Naive thymus-derived CD4-positive, alpha-beta T cell (primary cell): ENCODE measurements around the gene TCP11. TPM values are rescaled to one million over a fixed set of nuclear protein-coding genes. Genes with fewer than 3 reads are reported as not detected.
A peak's percentile ranks its signal among the peaks of the same experiment; 100 is the strongest.

Source experiments
- ATAC-seq: fragments of 150-1000 bp; cut with Tn5 transposase; 2 replicates; pipeline ENCODE4 v1.10.0; 2021; ENCODE audit warnings: mild to moderate bottlenecking, moderate library complexity
- CTCF ChIA-PET: fragments of 350-600 bp; sonication (Branson Sonifier 250); formaldehyde crosslinking; loops from one replicate; lab custom pipeline; 2021; ENCODE audit warnings: antibody characterized with exemption; lab: Charles Lee
- POLR2A ChIA-PET: fragments of 350-600 bp; sonication (Branson Sonifier 250); formaldehyde crosslinking; loops from one replicate; lab custom pipeline; 2021; ENCODE audit warnings: antibody characterized with exemption, inconsistent platforms; lab: Charles Lee
- DNase-seq, 9 donors: peaks; one replicate each; pipeline versions ENCODE4 v3.0.0 to v3.0.0-alpha.2; 2020 to 2022; ENCODE audit warnings: mixed read lengths in 1 of 9
- H3K27ac ChIP-seq: one replicate; pipeline ENCODE4 v1.7.0; 2013; ENCODE audit warnings: mild to moderate bottlenecking, low read depth, low read length, moderate library complexity
- H3K27me3 ChIP-seq, 2 donors: one replicate each; pipeline ENCODE4 v1.7.0; 2013; ENCODE audit warnings: low read length in 2 of 2, mild to moderate bottlenecking in 2 of 2, moderate library complexity in 2 of 2; ENCODE audit not compliant: control insufficient read depth in 2 of 2, insufficient read depth in 2 of 2
- H3K36me3 ChIP-seq, 3 experiments: 1 replicate in 2 of 3; 2 replicates in 1 of 3; pipeline ENCODE4 v1.7.0; 2013; ENCODE audit warnings: low read length in 3 of 3, mild to moderate bottlenecking in 3 of 3, moderate library complexity in 1 of 3; ENCODE audit not compliant: insufficient read depth in 3 of 3, control insufficient read depth in 2 of 3
- H3K4me1 ChIP-seq, 2 donors: one replicate each; pipeline ENCODE4 v1.7.0; 2013; ENCODE audit warnings: low read length in 2 of 2, mild to moderate bottlenecking in 2 of 2, moderate library complexity in 1 of 2; ENCODE audit not compliant: control insufficient read depth in 2 of 2, insufficient read depth in 2 of 2
- H3K4me3 ChIP-seq: 2 replicates; pipeline ENCODE4 v1.7.0; 2013; ENCODE audit warnings: mild to moderate bottlenecking, low read length
- H3K9me3 ChIP-seq, 3 experiments: 1 replicate in 2 of 3; 2 replicates in 1 of 3; pipeline ENCODE4 v1.7.0; 2013; ENCODE audit warnings: low read length in 3 of 3; ENCODE audit not compliant: control insufficient read depth in 2 of 3
- H3K27ac Mint-ChIP-seq, 9 donors: one replicate each; pipeline ENCODE4 v1.8.0; 2020 to 2022; ENCODE audit warnings: mixed read lengths in 9 of 9, mild to moderate bottlenecking in 8 of 9, moderate library complexity in 5 of 9, inconsistent platforms in 2 of 9
- H3K27me3 Mint-ChIP-seq, 5 donors: one replicate each; pipeline ENCODE4 v1.8.0; 2021 to 2022; ENCODE audit warnings: mixed read lengths in 5 of 5, mild to moderate bottlenecking in 1 of 5
- H3K36me3 Mint-ChIP-seq, 5 donors: one replicate each; pipeline ENCODE4 v1.8.0; 2020 to 2022; ENCODE audit warnings: mixed read lengths in 5 of 5, mild to moderate bottlenecking in 3 of 5, inconsistent platforms in 1 of 5
- H3K4me1 Mint-ChIP-seq, 7 donors: one replicate each; pipeline ENCODE4 v1.8.0; 2020 to 2022; ENCODE audit warnings: mixed read lengths in 7 of 7, mild to moderate bottlenecking in 3 of 7, inconsistent platforms in 1 of 7
- H3K4me3 Mint-ChIP-seq, 10 donors: one replicate each; pipeline ENCODE4 v1.8.0; 2020 to 2022; ENCODE audit warnings: mild to moderate bottlenecking in 10 of 10, mixed read lengths in 10 of 10, moderate library complexity in 6 of 10, inconsistent platforms in 2 of 10
- H3K9me3 Mint-ChIP-seq, 11 donors: one replicate each; pipeline ENCODE4 v1.8.0; 2020 to 2022; ENCODE audit warnings: mixed read lengths in 11 of 11, mild to moderate bottlenecking in 4 of 11, inconsistent platforms in 1 of 11, moderate library complexity in 1 of 11
- intact Hi-C, 2 donors: fragments of 100-400 bp; cut with micrococcal nuclease; formaldehyde crosslinking; loops; one replicate each; pipeline ENCODE4 v1.15.1; 2023
- polyA plus RNA-seq, 2 donors: library from polyadenylated mRNA; unstranded; fragments of 300-500 nt; fragmentation: Illumina TruSeq; gene quantifications; one replicate each; pipeline ENCODE4 v1.2.3, GENCODE V29; 2021
- total RNA-seq, 6 experiments: library from RNA in 5 of 6; stranded (reverse) in 5 of 6; gene quantifications; 1 replicate in 5 of 6; 2 replicates in 1 of 6; pipeline ENCODE4 v1.2.3 and lab custom pipeline; 2021 to 2026

TCP11 gene
- total and polyA plus RNA-seq, 7 experiments from 2014 or later = not detected

GRCh38 chr6:35090734-35091133 is 50.4 kb downstream of the TCP11 start:
- H3K27me3 ChIP-seq = no peaks in the 10 kb centered on the region
- H3K36me3 ChIP-seq = peaks cover 0 to 42% (median 4%) of the 10 kb centered on the region in 3 experiments
- intact Hi-C loops = no loop called here
- H3K27ac ChIP-seq = no peak overlapping the region
- H3K4me3 ChIP-seq = no peak overlapping the region
- DNase-seq (no peak), ATAC-seq (no peak)
- H3K4me1 Mint-ChIP-seq = no peaks in the 10 kb centered on the region
- H3K9me3 Mint-ChIP-seq = no peaks in the 10 kb centered on the region
- H3K27ac Mint-ChIP-seq = no peak overlapping the region
- ChIA-PET CTCF (no interaction called here), POLR2A (no interaction called here)
- H3K36me3 Mint-ChIP-seq = peaks cover 0 to 37% (median 11%) of the 10 kb centered on the region in 5 donors
- H3K27me3 Mint-ChIP-seq = peaks cover 0 to 11% (median 0%) of the 10 kb centered on the region in 5 donors
- H3K4me1 ChIP-seq = no peaks in the 10 kb centered on the region
- no peaks in the 10 kb centered on the region for H3K9me3 ChIP-seq
- H3K4me3 Mint-ChIP-seq = no peak overlapping the region

GRCh38 chr6:35089935-35090505 is 51.1 kb downstream of the TCP11 start:
- Histone ChIP-seq H3K4me3 (no peak overlapping the region), H3K27me3 (no peaks in the 10 kb centered on the region), H3K9me3 (no peaks in the 10 kb centered on the region), H3K27ac (no peak overlapping the region), H3K4me1 (no peaks in the 10 kb centered on the region), H3K36me3 (peaks cover 0 to 49% (median 4%) of the 10 kb centered on the region in 3 experiments)
- ChIA-PET POLR2A (no interaction called here), CTCF (no interaction called here)
- intact Hi-C loops = no loop called here
- ATAC-seq = no peak
- Mint-ChIP-seq H3K27me3 (peaks cover 0 to 5% (median 0%) of the 10 kb centered on the region in 5 donors), H3K4me3 (no peak overlapping the region), H3K4me1 (no peaks in the 10 kb centered on the region), H3K36me3 (peaks cover 0 to 42% (median 11%) of the 10 kb centered on the region in 5 donors), H3K27ac (peak overlapping the region in 1 of 9 donors; percentile 23), H3K9me3 (no peaks in the 10 kb centered on the region)
- no peak for DNase-seq

- Histone ChIP-seq H3K36me3 (peaks cover 0 to 54% (median 4%) of the 10 kb centered on the region in 3 experiments), H3K27me3 (no peaks in the 10 kb centered on the region), H3K27ac (no peak overlapping the region), H3K9me3 (no peaks in the 10 kb centered on the region), H3K4me3 (no peak overlapping the region), H3K4me1 (no peaks in the 10 kb centered on the region)
- DNase-seq (no peak), ATAC-seq (no peak)
- Mint-ChIP-seq H3K4me3 (no peak overlapping the region), H3K4me1 (no peaks in the 10 kb centered on the region), H3K27me3 (peaks cover 0 to under 1% (median 0%) of the 10 kb centered on the region in 5 donors), H3K36me3 (peaks cover 0 to 42% (median 11%) of the 10 kb centered on the region in 5 donors), H3K9me3 (no peaks in the 10 kb centered on the region), H3K27ac (no peak overlapping the region)
- intact Hi-C loops = no loop called here
- POLR2A ChIA-PET = no interaction called here
- CTCF ChIA-PET = no interaction called here
Measured at GRCh38 chr6:35089216-35089934, 51.8 kb downstream of the TCP11 start.

- H3K27ac ChIP-seq = no peak overlapping the region
- DNase-seq (no peak), ATAC-seq (no peak)
- no peaks in the 10 kb centered on the region for H3K4me1 ChIP-seq
- intact Hi-C loops = no loop called here
- H3K4me1 Mint-ChIP-seq = no peaks in the 10 kb centered on the region
- H3K4me3 Mint-ChIP-seq = no peak overlapping the region
- CTCF ChIA-PET = interaction anchor here (0.5 kb wide), 1 partner anchor 646 kb away, joined by 3 read pairs; no protein-coding TSS in a partner anchor
- H3K27me3 ChIP-seq = no peaks in the 10 kb centered on the region
- no peak overlapping the region for H3K27ac Mint-ChIP-seq
- no peak overlapping the region for H3K4me3 ChIP-seq
- no peaks in the 10 kb centered on the region for H3K9me3 Mint-ChIP-seq
- H3K9me3 ChIP-seq = no peaks in the 10 kb centered on the region
- peaks cover 0 to 61% (median 4%) of the 10 kb centered on the region in 3 experiments for H3K36me3 ChIP-seq
- peaks cover 0 to 46% (median 11%) of the 10 kb centered on the region in 5 donors for H3K36me3 Mint-ChIP-seq
- no peaks in the 10 kb centered on the region for H3K27me3 Mint-ChIP-seq
- POLR2A ChIA-PET = interaction anchor here (0.5 kb wide), 1 partner anchor 19 kb away, joined by 3 read pairs; no protein-coding TSS in a partner anchor
Measured at GRCh38 chr6:35088281-35089215, 52.6 kb downstream of the TCP11 start.

GRCh38 chr6:35087361-35088280 is 53.5 kb downstream of the TCP11 start:
- Mint-ChIP-seq H3K27me3 (no peaks in the 10 kb centered on the region), H3K27ac (no peak overlapping the region), H3K4me1 (no peaks in the 10 kb centered on the region), H3K36me3 (peaks cover 0 to 48% (median 11%) of the 10 kb centered on the region in 5 donors), H3K9me3 (no peaks in the 10 kb centered on the region), H3K4me3 (no peak overlapping the region)
- intact Hi-C loops = no loop called here
- H3K27me3 ChIP-seq = no peaks in the 10 kb centered on the region
- ATAC-seq = peak; percentile 14
- H3K4me3 ChIP-seq = no peak overlapping the region
- POLR2A ChIA-PET = interaction anchor here (0.5 kb wide), 1 partner anchor 20 kb away, joined by 3 read pairs; no protein-coding TSS in a partner anchor
- CTCF ChIA-PET = interaction anchor here (0.5 kb wide), 1 partner anchor 646 kb away, joined by 3 read pairs; no protein-coding TSS in a partner anchor
- no peaks in the 10 kb centered on the region for H3K4me1 ChIP-seq
- DNase-seq = no peak
- H3K27ac ChIP-seq = no peak overlapping the region
- H3K36me3 ChIP-seq = peaks cover 0 to 70% (median 4%) of the 10 kb centered on the region in 3 experiments
- H3K9me3 ChIP-seq = no peaks in the 10 kb centered on the region
